Progenitor cell of endocrine pancreas (in vitro differentiated cells): ENCODE data around the gene PDSS1. TPM values are rescaled to one million over a fixed set of nuclear protein-coding genes. Genes with fewer than 3 reads are reported as not detected.
"Not testable (repeated sequence)": the region's sequence is repeated elsewhere in the genome, so short reads cannot be mapped to it uniquely, and the experiment has no call there.

ENCODE experiments used
- DNase-seq: peaks from one replicate; pipeline ENCODE4 v3.0.0; 2021; ENCODE audit warnings: low spot score; ENCODE audit not compliant: unreplicated experiment
- H3K27ac Mint-ChIP-seq: 2 replicates; pipeline ENCODE4 v1.8.0; 2021; ENCODE audit warnings: mild to moderate bottlenecking, moderate library complexity, mixed read lengths
- H3K27me3 Mint-ChIP-seq: 2 replicates; pipeline ENCODE4 v1.8.0; 2021; ENCODE audit warnings: mixed read lengths
- H3K36me3 Mint-ChIP-seq: 2 replicates; pipeline ENCODE4 v1.8.0; 2022; ENCODE audit warnings: mixed read lengths; ENCODE audit not compliant: insufficient read depth
- H3K4me1 Mint-ChIP-seq: 2 replicates; pipeline ENCODE4 v1.8.0; 2021; ENCODE audit warnings: low read depth, mixed read lengths
- H3K4me3 Mint-ChIP-seq: 2 replicates; pipeline ENCODE4 v1.8.0; 2021; ENCODE audit warnings: low read depth, mild to moderate bottlenecking, moderate library complexity, mixed read lengths
- H3K9me3 Mint-ChIP-seq: 2 replicates; pipeline ENCODE4 v1.8.0; 2021; ENCODE audit warnings: low read depth, mixed read lengths
- total RNA-seq: library from RNA; stranded (reverse); gene quantifications from 2 replicates; pipeline ENCODE4 v1.2.1, GENCODE V29; 2021
- TF ChIP-seq, protein P1 (sequence below): fragments of 200-600 bp; sonication (generic); IDR thresholded peaks from one replicate; pipeline ENCODE4 v1.5.0; 2021; ENCODE audit warnings: antibody characterized with exemption, mild to moderate bottlenecking; ENCODE audit not compliant: unreplicated experiment

PDSS1 gene
- total RNA-seq, 1 donor from 2014 or later = 14.4 TPM

DNA sequence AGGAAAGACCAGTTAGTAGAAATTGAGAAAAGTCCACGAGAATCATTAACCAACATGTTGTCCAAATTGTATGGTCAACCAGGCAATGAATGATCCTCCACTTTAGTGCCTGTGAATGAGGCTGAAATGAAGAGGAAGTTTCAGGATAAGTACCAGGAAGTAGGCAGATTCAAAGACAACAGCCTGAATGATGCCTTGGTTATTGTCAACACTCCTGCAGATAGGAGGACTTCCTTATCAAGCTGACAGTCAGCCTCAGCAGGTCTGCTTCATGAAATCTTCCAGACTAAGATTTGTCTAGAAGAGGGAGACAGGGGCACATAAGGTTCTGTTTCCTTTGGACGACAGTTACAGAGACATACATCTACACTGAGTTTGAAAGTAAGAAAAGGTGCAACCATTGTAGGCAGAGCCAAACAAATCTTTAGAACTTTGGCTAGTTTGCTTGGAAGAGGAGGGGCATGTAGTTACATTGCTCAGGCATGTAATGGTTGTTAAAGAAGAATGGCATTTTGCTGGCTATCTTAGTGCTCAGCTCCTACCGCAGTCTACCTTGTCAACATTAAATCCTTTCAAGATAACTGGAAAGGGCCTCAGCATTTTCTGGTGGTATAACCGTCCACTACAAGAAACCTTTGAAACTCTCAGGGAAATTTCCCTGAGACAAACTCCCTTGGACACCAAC, 81.8 kb downstream of the PDSS1 start:
- H3K27me3 Mint-ChIP-seq = no peaks in the 10 kb centered on the region
- peaks cover 6% of the 10 kb centered on the region for H3K4me1 Mint-ChIP-seq
- H3K4me3 Mint-ChIP-seq = no peak overlapping the region
- DNase-seq = no peak
- no peaks in the 10 kb centered on the region for H3K9me3 Mint-ChIP-seq
- no peaks in the 10 kb centered on the region for H3K36me3 Mint-ChIP-seq
- TF ChIP-seq, protein P1, sequence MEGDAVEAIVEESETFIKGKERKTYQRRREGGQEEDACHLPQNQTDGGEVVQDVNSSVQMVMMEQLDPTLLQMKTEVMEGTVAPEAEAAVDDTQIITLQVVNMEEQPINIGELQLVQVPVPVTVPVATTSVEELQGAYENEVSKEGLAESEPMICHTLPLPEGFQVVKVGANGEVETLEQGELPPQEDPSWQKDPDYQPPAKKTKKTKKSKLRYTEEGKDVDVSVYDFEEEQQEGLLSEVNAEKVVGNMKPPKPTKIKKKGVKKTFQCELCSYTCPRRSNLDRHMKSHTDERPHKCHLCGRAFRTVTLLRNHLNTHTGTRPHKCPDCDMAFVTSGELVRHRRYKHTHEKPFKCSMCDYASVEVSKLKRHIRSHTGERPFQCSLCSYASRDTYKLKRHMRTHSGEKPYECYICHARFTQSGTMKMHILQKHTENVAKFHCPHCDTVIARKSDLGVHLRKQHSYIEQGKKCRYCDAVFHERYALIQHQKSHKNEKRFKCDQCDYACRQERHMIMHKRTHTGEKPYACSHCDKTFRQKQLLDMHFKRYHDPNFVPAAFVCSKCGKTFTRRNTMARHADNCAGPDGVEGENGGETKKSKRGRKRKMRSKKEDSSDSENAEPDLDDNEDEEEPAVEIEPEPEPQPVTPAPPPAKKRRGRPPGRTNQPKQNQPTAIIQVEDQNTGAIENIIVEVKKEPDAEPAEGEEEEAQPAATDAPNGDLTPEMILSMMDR = no peak
- H3K27ac Mint-ChIP-seq = no peak overlapping the region

DNA sequence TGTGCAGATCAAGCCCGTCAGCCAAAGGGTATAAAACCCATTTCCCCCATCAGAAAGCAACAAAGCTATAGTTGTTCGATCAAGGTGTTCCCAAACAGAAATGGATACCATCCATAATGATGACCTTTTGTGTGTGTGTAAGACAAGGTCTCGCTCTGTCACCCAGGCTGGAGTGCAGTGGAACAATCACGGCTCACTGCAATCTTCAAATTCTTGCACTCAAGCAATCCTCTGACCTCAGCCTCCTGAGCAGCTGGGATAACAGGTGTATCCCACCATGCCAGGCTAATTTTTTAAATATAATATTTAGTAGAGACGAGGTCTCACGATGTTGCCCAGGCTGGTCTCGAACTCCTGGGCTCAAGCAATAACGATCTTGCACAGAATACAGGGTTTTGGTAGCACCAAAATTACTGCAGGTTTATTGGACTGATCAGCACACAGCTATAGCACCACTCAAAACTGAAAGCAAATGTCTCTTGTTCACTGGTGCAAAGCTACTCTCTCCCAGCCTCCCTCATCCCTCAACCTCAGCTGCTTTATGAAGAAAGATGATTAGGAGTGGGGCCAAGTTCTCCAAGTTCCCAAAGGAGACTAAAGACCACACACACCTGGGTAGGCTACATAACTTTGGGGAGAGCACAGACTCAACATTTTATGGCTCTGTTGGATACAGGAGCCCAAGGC, 82.7 kb downstream of the PDSS1 start:
- H3K27ac Mint-ChIP-seq = no peak overlapping the region

DNA sequence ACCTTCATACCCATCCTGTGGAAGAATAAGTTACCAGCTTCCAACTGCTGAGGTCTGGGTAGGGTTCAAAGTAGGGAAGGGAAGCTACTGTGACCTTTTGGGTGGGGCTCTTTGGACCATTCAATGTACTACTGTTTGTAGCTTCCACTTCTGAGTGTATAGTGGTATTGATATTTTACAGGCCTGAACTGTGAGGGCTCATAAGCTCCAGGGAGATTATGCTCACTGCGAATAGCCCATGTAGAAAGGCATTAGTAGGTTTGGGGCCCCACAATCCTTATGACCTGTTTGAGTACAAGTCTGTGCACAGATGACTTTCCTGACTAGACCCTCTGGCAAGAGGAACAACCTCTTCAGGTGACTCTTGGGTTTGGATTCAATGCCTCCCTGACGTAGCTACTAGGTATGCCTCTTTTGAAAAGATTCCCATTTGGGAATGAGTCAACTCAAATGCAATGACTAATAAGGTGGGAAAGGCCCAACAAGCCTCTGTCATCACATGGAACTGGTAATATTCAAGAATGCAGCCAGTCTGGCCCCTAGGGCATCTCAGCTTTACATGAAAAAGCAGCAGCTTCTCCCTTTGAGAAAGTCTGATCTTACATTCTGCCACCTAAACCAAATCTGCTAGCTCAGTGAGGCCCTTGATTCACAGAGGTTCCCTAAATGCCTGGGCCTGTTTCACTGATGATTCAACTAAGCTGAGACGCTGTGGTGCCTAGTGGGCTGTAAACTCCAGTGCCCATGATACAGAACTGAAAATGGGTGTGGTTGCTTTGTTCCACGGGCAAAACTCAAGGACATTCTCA, 83.5 kb downstream of the PDSS1 start:
- Mint-ChIP-seq H3K4me3 (no peak overlapping the region), H3K27me3 (no peaks in the 10 kb centered on the region), H3K36me3 (no peaks in the 10 kb centered on the region), H3K27ac (no peak overlapping the region), H3K4me1 (peaks cover 6% of the 10 kb centered on the region), H3K9me3 (no peaks in the 10 kb centered on the region)
- TF ChIP-seq, protein P1 = no peak
- no peak for DNase-seq

More for the DNA sequence above, 82.7 kb downstream of the PDSS1 start:
- H3K4me3 Mint-ChIP-seq = no peak overlapping the region
- TF ChIP-seq, protein P1 = no peak
- no peak for DNase-seq
- no peaks in the 10 kb centered on the region for H3K27me3 Mint-ChIP-seq
- H3K36me3 Mint-ChIP-seq = no peaks in the 10 kb centered on the region
- no peaks in the 10 kb centered on the region for H3K9me3 Mint-ChIP-seq
- H3K4me1 Mint-ChIP-seq = peaks cover 6% of the 10 kb centered on the region

DNA sequence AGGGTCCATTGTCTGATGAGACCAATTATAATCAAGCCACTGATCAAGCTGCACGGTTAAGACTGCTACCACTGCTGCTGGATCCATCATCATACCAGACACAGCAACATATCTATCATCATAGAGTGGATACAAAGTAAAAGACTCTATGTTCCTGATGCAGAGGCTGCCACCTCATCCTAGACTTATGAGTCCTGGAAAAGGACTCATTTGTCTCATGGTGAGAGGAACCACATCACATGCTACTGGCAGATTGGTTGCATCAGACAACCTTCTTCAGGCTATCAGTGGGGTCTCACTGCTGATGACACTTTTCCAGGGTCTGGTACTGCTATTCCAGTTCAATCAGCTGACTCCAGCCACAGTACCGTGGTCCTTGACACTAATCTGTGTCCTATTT, 84.3 kb downstream of the PDSS1 start:
- TF ChIP-seq, protein P1 = no peak
- peaks cover 6% of the 10 kb centered on the region for H3K4me1 Mint-ChIP-seq

DNA sequence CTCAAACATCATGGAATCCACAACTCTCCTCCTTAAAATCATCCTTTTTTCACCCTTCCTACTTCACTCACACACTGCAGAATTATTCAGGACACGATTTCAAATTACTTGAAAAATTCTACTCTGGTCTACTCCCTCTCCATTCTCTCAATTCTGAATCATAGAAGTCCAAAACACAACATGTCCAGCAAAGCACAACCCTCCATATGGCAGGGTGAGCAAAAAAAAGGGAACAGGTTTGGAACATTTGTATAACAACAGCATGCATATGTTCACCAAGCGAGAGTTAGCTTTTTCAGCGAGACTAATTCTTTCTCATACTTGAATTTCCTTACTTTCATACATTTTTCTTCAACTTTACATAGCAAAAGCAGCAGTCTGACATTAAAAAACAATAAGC, 89.9 kb downstream of the PDSS1 start:
- peaks cover 3% of the 10 kb centered on the region for H3K4me1 Mint-ChIP-seq
- H3K9me3 Mint-ChIP-seq = peaks cover 9% of the 10 kb centered on the region
- peaks cover 15% of the 10 kb centered on the region for H3K36me3 Mint-ChIP-seq
- H3K4me3 Mint-ChIP-seq = no peak overlapping the region
- no peaks in the 10 kb centered on the region for H3K27me3 Mint-ChIP-seq
- TF ChIP-seq, protein P1 = no peak
- no peak overlapping the region for H3K27ac Mint-ChIP-seq
- no peak for DNase-seq

More for the DNA sequence above, 84.3 kb downstream of the PDSS1 start:
- no peaks in the 10 kb centered on the region for H3K27me3 Mint-ChIP-seq
- H3K36me3 Mint-ChIP-seq = no peaks in the 10 kb centered on the region
- no peak overlapping the region for H3K27ac Mint-ChIP-seq
- no peak overlapping the region for H3K4me3 Mint-ChIP-seq
- no peak for DNase-seq
- H3K9me3 Mint-ChIP-seq = no peaks in the 10 kb centered on the region

DNA sequence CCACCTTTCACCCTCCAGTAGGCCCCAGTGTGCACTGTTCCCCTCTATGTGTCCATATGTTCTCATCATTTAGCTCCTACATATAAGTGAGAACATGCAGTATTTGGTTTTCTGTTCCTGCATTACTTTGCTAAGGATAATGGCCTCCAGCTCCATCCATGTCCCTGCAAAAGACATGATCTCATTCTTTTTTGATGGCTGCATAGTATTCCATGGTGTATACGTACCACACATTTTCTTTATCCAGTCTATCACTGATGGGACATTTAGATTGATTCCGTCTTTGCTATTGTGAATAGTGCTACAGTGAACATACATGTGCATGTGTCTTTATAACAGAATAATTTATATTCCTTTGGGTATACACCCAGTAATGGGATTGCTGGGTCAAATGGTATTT, 92.3 kb downstream of the PDSS1 start:
- not testable (repeated sequence) for DNase-seq, H3K4me1 Mint-ChIP-seq, H3K27ac Mint-ChIP-seq, H3K9me3 Mint-ChIP-seq, H3K4me3 Mint-ChIP-seq, H3K27me3 Mint-ChIP-seq
- H3K36me3 Mint-ChIP-seq = peaks cover 15% of the 10 kb centered on the region
